Suppressor macrophage (primary cell): Measurements from ENCODE around the gene TRPM3.

Experiments
- DNase-seq, 4 experiments: peaks; one replicate each; pipeline ENCODE4 v3.0.0-alpha.2; 2020 to 2022

Gene TRPM3

GRCh38 chr9:70542311-70542931 lies 579.0 kb downstream of the TRPM3 start:
- DNase-seq, result no peak

- no peak for DNase-seq
These were observed 581.4 kb downstream of the TRPM3 start for GRCh38 chr9:70540016-70540415.

GRCh38 chr9:70539526-70539925 lies 581.9 kb downstream of the TRPM3 start:
- DNase-seq, result no peak

GRCh38 chr9:70539001-70539400 lies 582.4 kb downstream of the TRPM3 start:
- DNase-seq, result peak; percentile 32 to 67 (median 60)

- no peak for DNase-seq
These were observed 584.3 kb downstream of the TRPM3 start for GRCh38 chr9:70537084-70537483.

- no peak for DNase-seq
These were observed 585.7 kb downstream of the TRPM3 start for GRCh38 chr9:70535546-70536323.

- DNase-seq, result no peak
These were observed 587.0 kb downstream of the TRPM3 start for GRCh38 chr9:70534471-70534870.

- DNase-seq, result no peak
These were observed 587.4 kb downstream of the TRPM3 start for GRCh38 chr9:70534061-70534460.

- no peak for DNase-seq
These were observed 587.9 kb downstream of the TRPM3 start for GRCh38 chr9:70533492-70533891.

GRCh38 chr9:70532716-70533115 lies 588.7 kb downstream of the TRPM3 start:
- DNase-seq, result no peak

- DNase-seq, result peak in 2 of 4 experiments; percentile 55 to 58
These were observed 590.1 kb downstream of the TRPM3 start for GRCh38 chr9:70531311-70531710.

- no peak for DNase-seq
These were observed 590.7 kb downstream of the TRPM3 start for GRCh38 chr9:70530716-70531115.

- DNase-seq, result no peak
These were observed 591.6 kb downstream of the TRPM3 start for GRCh38 chr9:70529833-70530232.

- DNase-seq, result no peak
These were observed 592.0 kb downstream of the TRPM3 start for GRCh38 chr9:70529377-70529776.

- no peak for DNase-seq
These were observed 594.5 kb downstream of the TRPM3 start for GRCh38 chr9:70526902-70527301.

GRCh38 chr9:70525519-70525918 lies 595.9 kb downstream of the TRPM3 start:
- peak; percentile 51 to 88 (median 70) for DNase-seq

GRCh38 chr9:70519912-70520724 lies 601.3 kb downstream of the TRPM3 start:
- no peak for DNase-seq

- DNase-seq, result no peak
These were observed 603.4 kb downstream of the TRPM3 start for GRCh38 chr9:70517926-70518610.

GRCh38 chr9:70514273-70514672 lies 607.1 kb downstream of the TRPM3 start:
- no peak for DNase-seq

GRCh38 chr9:70511858-70512257 lies 609.6 kb downstream of the TRPM3 start:
- DNase-seq, result no peak

GRCh38 chr9:70510157-70510770 lies 611.2 kb downstream of the TRPM3 start:
- peak in 2 of 4 experiments; percentile 44 to 52 for DNase-seq

- no peak for DNase-seq
These were observed 615.3 kb downstream of the TRPM3 start for GRCh38 chr9:70506159-70506558.
